HS-27A (cell line): ENCODE results near the gene ACSL6.

Experiments used
- DNase-seq: peaks from one replicate; pipeline ENCODE4 v3.0.0-alpha.2; 2012; ENCODE audit warnings: low read depth, missing footprints

ACSL6 gene

GRCh38 chr5:132011622-132012343, at the start of gene ACSL6:
Gene ACSL6, minus strand, starts transcription at chr5:132011658. Its CDS starts 105 bp downstream, at chr5:132011553.
- DNase-seq: no peak

- no peak for DNase-seq
Measured at GRCh38 chr5:132060501-132061161, 49.2 kb upstream of the ACSL6 start, which contains the start of gene IL3. Gene IL3, plus strand, starts transcription at chr5:132060655. Its CDS starts 52 bp downstream, at chr5:132060707.

DNA sequence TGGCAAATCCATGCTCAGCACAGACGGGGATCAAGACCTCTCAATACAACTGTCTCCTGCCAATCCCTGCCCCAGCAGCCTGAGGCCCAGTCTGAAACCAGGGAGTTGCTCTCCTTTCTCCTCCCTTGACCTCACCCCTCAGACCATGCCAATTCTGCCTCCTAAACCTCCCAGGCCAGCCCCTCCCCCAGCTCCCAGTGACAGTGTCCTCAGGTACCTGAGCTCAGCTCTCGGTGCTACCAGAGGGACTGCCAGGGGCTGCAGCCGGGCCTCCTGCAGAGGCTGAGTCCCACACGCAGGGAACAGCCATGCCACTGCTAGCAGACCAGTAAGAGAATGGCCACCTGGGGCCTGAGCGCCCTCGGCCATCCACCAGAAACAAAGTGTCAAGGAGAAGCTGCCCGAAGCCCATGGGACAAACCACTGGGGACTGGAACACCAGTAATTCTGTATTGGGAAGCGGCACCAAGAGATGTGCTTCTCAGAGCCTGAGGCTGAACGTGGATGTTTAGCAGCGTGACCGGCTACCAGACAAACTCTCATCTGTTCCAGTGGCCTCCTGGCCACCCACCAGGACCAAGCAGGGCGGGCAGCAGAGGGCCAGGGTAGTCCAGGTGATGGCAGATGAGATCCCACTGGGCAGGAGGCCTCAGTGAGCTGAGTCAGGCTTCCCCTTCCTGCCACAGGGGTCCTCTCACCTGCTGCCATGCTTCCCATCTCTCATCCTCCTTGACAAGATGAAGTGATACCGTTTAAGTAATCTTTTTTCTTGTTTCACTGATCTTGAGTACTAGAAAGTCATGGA, 48.4 kb upstream of the ACSL6 start:
- no peak for DNase-seq

DNA sequence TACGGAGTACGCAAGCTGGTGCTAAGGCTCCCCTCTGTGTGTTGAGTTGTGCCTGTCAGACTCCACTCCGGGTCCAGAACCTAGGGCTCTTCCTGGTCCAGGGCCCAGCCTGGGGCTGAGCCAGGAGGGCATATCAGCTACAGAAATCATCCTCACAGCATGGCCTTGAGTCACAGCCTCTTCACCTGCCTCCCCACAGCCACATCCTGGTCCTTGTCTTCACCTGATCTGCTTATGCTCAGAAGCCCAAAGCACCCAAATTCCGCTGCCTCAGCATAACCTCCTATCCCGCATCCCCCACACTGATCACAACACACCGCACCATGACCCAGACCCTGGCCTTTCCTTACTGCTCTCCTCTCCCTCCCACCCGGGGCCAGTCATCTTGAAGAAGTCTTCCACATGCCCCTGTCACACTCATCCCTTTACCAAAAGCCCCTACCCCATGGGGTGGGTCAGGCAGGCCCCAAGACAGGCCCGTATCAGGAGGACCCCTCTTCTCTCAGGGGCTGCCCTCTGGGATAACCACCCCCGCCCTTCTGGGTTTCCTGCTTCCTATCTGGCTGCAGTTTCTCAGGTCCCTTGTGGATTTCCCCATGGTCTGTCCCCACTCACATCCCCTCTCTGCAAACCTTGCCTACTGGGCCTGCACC, 47.7 kb upstream of the ACSL6 start:
- no peak for DNase-seq

DNA sequence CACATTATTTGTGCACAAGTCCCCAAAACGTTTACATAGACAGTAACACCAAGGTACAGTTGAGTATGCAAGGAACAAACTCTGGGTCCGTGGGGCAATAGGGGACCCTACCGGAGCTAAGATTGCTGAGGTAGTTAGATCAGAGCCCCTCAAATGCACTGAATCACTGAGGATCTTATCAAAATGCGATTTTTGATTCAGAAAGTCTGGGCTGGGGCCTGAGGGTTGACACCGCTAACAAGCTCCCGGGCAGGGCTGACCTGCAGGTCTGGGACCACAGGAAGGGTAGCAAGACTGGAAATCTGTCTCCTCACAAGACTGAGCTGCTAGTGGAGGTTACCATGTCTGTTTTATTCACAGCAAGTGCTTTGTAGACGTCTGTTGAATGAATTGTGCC, 47.2 kb upstream of the ACSL6 start:
- DNase-seq: no peak

- no peak for DNase-seq
Measured at GRCh38 chr5:132057498-132058255, 46.2 kb upstream of the ACSL6 start.

DNA sequence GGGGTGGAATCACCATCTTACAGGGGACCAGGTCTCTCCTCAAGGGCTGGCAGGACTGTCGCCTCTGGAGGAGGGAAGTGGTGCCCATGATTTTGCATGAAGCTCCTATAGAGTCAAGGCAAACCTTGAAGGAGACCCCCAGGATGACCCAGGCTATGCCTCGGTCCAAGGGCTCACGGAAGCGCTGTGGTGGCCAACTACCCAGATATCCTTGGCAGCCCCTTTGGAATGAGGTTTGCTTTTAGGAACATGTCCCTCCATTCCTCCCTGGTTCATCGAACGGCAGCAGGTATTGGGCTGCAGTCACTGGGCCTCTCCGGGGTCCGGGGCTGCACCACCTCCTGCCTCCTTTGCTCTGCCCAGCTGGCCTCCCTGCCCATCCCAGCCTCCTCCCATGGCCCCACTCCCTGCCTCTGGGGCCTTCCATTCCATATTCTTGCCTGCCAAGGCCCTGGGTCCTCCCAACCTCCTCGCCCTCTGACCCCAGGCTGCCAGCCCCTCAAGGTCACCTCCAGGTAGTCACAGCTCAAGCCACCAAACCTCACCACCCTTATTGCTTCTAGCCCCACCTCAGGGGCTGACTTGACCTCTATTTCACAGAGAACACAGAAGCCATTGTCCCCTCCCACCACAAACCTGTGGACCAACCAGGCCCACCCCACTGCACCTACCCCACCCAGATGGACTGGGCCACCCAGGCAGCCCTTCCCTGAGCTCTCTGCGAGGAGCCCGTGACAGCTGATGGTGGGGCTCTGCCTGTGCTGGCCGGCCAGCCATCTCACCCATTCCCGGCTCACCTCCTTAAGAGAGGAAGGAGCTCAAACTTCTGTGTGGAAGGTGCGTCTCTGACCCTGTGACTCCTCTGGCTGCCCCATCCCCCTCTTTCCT, 45.4 kb upstream of the ACSL6 start:
- DNase-seq: no peak

DNA sequence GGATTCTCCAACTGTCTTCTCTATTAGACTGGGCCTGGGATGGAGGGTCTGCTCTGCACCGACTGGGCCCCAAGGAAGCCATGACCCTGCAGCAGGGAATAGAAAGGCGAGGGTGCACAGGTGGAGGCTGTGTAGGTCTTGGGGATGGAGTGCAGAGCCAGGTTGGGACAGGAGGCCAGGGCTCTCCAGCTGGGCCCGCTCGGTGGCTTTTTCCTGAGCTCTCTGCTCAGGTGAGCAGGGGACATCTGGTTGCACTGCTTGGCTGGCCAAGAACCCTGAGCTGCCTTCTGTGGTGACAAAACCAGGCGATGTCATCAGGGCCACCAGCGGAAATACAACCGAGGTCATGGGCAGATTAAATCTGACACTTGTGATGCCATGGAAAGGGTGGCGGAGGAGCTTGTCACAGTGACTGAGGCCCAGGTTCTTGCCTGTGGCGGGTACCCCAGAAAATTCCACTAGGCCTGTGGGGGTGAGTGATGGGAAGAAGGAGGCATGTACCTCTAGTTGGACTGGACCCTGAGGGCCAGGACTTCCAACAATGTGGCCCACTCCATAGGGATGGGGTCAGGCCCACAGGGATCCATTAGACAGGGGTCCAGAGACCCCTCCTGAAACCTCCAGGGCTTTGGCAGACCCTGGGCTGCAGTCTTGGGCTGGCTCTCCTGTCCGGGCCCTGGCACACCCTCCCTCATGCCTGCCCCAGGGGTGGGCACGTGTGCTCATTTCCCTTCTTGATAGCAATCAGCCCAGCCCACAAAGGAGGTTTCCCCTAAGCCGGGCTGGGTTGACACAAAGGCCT, 44.6 kb upstream of the ACSL6 start:
- no peak for DNase-seq

GRCh38 chr5:132055441-132055807, 44.0 kb upstream of the ACSL6 start:
- no peak for DNase-seq

DNA sequence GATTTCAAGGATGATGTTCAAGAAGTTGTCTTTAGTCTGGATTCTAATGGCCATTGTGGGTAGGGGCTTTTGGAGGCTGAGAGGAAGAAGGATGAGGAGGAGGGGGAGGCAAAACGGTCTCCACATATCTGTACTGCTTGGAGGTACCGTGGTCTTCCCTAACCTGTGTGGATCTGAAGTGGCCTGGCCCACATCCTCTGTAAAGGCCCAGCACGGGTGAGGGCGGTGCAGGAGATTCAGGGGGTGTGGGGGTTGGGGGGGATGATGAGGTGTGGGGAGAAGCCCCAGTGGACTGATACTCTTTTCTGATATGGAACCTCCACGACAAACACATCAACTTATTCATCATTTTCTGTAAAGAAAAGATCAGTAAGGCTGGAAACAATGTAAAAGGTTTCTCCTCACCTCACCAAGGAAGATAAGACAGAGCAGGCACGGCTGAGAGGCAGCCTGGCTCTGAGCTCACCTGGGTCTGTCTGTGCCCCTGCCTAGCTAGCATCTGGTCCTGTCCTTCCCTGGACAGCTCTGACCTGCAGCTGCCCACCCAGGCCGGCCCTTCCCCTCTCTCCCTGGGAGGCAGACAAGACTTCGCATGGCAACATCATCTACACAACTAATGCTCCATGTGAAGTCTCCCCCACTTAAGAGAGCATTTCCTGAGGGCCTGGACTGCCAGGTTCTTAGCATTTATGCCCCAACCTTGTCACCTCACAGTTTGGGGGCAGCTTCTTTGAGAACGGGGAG, 43.4 kb upstream of the ACSL6 start:
- no peak for DNase-seq

- DNase-seq: no peak
Measured at GRCh38 chr5:132054031-132054696, 42.7 kb upstream of the ACSL6 start.

- no peak for DNase-seq
Measured at GRCh38 chr5:132053483-132053882, 42.0 kb upstream of the ACSL6 start.

DNA sequence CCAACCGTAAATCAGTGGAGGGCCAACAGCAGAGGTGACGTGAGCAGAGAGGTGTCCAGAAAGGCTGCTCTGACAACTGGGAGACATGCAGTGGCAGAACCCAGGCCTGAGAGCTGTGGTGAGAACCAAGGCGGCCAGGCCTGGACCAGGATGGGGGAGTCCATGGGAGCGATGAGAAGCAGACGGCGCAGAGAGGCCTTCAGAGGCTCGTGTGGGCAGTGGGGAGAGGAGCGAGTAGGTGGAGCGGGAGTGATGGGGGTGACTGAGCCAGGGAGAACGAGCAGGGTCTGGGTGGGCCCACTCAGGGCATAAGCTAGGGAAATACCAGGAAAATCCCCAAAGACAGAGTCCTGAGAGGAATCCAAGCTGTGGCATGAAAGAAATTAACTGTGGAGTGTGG, 41.1 kb upstream of the ACSL6 start:
- no peak for DNase-seq

DNA sequence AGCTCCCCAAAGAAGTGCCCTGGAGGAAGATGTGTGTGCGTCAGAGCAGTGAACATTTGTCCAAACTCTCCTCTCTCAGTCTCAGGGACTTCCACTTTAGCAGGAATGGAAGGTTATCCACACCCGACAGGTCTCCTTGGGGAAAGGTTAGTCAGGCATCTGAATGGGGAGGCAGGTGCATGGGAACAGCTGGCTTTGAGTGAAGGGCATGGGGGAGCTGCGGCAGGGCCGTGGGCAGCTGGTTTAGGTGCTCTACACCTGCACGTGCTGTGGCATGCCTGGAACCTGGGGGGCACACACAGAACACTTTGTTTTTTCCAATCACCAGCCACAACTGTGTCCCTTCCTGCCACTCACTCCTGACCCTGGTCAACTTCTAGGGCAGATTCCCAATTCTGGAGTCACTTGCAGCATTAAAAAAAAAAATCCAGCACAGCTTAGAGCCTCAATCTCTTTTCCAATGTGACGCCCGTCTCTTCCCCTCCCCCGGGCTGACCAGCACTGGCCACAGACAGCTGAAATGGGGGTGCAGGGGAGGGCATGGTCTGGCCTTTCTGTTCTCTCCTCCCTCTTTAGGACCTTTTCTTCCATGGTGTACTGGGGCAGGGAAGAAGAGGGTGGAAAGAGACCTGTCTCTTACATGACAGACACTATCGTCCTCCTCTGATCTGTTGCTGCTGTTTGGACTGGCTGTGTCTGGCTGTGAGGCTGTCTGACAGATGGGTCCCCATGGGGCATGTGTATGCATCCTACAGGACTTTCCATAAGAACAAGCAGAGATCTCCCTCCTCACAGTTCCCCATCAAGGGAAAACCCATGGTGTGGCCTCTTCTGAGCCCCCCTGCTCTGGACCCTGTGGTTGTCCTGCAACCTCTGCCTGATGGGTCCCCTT, 39.4 kb upstream of the ACSL6 start:
- DNase-seq: no peak

DNA sequence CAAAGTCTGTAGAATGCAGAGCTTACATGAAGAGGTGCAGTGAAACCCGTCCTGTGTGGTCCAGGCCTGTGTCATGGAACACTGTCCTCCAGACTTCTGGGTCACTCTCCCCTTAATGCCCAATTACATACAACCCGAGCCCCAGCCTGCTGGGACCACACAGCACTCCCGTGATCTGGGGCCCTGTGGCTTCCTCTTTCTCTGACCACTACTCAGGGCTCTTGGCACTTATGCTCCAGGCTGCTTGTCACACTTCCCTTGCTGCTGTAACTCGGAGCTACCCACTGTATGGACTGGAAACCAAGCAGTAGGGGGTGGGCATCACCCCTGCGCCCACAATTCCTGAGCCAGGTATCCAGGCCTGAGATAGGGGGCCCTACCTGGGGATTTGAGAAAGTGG, 38.7 kb upstream of the ACSL6 start:
- DNase-seq: no peak

DNA sequence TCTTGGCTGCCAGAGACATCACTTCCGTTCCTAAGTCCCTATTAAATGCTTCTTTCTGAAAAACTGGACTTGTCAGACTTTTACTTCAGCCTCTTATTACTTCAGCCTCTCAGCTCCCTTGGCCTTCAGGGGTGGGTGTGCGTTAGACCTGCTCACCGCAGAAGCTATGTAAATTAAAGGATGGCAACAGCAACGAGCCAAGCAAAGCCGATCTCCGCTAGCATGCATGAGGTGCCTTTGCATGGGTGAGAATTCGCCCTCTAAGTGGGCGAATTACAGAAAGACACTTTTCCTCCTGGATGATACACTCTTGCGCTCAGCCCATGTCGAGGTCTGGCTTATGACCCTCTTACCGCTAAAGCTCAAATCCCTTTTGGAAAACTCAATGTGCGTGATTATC, 38.1 kb upstream of the ACSL6 start:
- no peak for DNase-seq

DNA sequence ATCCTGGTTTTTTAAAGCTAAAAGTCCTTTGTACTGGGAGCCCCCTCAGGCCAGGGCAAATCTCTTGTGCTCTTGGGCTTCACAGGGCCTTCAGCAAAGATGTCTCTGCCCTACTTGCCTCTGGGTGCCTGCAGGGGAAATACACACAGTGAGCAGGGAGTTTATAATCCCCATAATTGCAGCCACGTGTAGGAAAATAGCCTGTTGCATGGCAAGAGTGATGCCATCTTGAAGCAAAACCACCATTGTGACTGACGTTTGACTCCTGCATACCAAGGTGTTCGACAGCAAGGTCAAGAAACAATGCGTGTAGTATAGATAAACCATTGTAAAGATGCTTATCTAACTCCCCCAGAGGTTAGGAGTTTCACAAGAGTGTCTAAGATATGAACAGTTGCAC, 37.6 kb upstream of the ACSL6 start:
- no peak for DNase-seq
